ENCODE results near the gene OBI1.
A peak's percentile ranks its signal among the peaks of the same experiment; 100 is the strongest.

OBI1 gene

GRCh38 chr13:78658630-78659449, at the start of gene OBI1:
OBI1 (minus strand) TSS chr13:78659155; CDS start chr13:78659120, 35 bp downstream.
- DNase-seq (ENCODE audit: low read depth), result peak; percentile 91

GRCh38 chr13:78701383-78701782, 42.4 kb upstream of the OBI1 start:
- DNase-seq (ENCODE audit: low read depth), result no peak

GRCh38 chr13:78700121-78700910, 41.4 kb upstream of the OBI1 start:
- DNase-seq (ENCODE audit: low read depth), result no peak

GRCh38 chr13:78689011-78689410, 30.1 kb upstream of the OBI1 start:
- DNase-seq (ENCODE audit: low read depth), result no peak

- DNase-seq (ENCODE audit: low read depth), result no peak
Observed at GRCh38 chr13:78686461-78686860, 27.5 kb upstream of the OBI1 start.

- DNase-seq (ENCODE audit: low read depth), result no peak
Observed at GRCh38 chr13:78680576-78681350, 21.8 kb upstream of the OBI1 start.

GRCh38 chr13:78680115-78680561, 21.2 kb upstream of the OBI1 start:
- no peak for DNase-seq (ENCODE audit: low read depth)

GRCh38 chr13:78679329-78679728, 20.4 kb upstream of the OBI1 start:
- no peak for DNase-seq (ENCODE audit: low read depth)

GRCh38 chr13:78675112-78675511, 16.2 kb upstream of the OBI1 start:
- DNase-seq (ENCODE audit: low read depth), result no peak

GRCh38 chr13:78674638-78675037, 15.7 kb upstream of the OBI1 start:
- DNase-seq (ENCODE audit: low read depth), result no peak

GRCh38 chr13:78662467-78662866, 3.5 kb upstream of the OBI1 start:
- no peak for DNase-seq (ENCODE audit: low read depth)

GRCh38 chr13:78660495-78660857, 1.5 kb upstream of the OBI1 start:
- no peak for DNase-seq (ENCODE audit: low read depth)

GRCh38 chr13:78659732-78660494, 958 bp upstream of the OBI1 start:
- DNase-seq (ENCODE audit: low read depth), result no peak

GRCh38 chr13:78659450-78659730, 435 bp upstream of the OBI1 start:
- no peak for DNase-seq (ENCODE audit: low read depth)

- DNase-seq (ENCODE audit: low read depth), result peak; percentile 17
Observed at GRCh38 chr13:78657699-78658629, 991 bp downstream of the OBI1 start.

- no peak for DNase-seq (ENCODE audit: low read depth)
Observed at GRCh38 chr13:78655906-78656305, 3.0 kb downstream of the OBI1 start.

- DNase-seq (ENCODE audit: low read depth), result no peak
Observed at GRCh38 chr13:78655007-78655406, 3.9 kb downstream of the OBI1 start.

- DNase-seq (ENCODE audit: low read depth), result no peak
Observed at GRCh38 chr13:78652651-78653050, 6.3 kb downstream of the OBI1 start.

GRCh38 chr13:78650717-78651083, 8.3 kb downstream of the OBI1 start:
- no peak for DNase-seq (ENCODE audit: low read depth)

- no peak for DNase-seq (ENCODE audit: low read depth)
Observed at GRCh38 chr13:78649997-78650716, 8.8 kb downstream of the OBI1 start.

Measured in fibroblast of gingiva (primary cell).